HFFc6 (cell line): ENCODE data around the gene PET117. TPM values are rescaled to one million over a fixed set of nuclear protein-coding genes. Genes with fewer than 3 reads are reported as not detected.

ENCODE experiments used
- DNase-seq: peaks from one replicate; pipeline ENCODE4 v3.0.0-alpha.2; 2018
- H3K27ac Mint-ChIP-seq: 2 replicates; pipeline ENCODE4 v1.8.0; 2020; ENCODE audit warnings: mild to moderate bottlenecking, mixed read lengths
- H3K27me3 Mint-ChIP-seq: 2 replicates; pipeline ENCODE4 v1.8.0; 2021; ENCODE audit warnings: mild to moderate bottlenecking, moderate library complexity, mixed read lengths; ENCODE audit not compliant: insufficient read depth
- H3K36me3 Mint-ChIP-seq: 2 replicates; pipeline ENCODE4 v1.8.0; 2021; ENCODE audit warnings: low read depth, mixed read lengths
- H3K4me1 Mint-ChIP-seq: 2 replicates; pipeline ENCODE4 v1.8.0; 2020; ENCODE audit warnings: low read depth, mixed read lengths
- H3K4me3 Mint-ChIP-seq: 2 replicates; pipeline ENCODE4 v1.8.0; 2020; ENCODE audit warnings: mild to moderate bottlenecking, moderate library complexity, mixed read lengths
- H3K9me3 Mint-ChIP-seq: 2 replicates; pipeline ENCODE4 v1.8.0; 2020; ENCODE audit warnings: mild to moderate bottlenecking, mixed read lengths
- total RNA-seq, 6 experiments: library from RNA; stranded (reverse); fragmentation: NEBNext Ultra II Directional; extraction: Animal tissue kit (Norgen Biotek cat#: 25700); gene quantifications; 2 replicates in 1 of 6; 3 replicates in 5 of 6; pipeline ENCODE4 v1.2.3, GENCODE V29; 2021
- TF ChIP-seq, protein P1 (sequence below): fragments of 200-600 bp; sonication (generic); IDR thresholded peaks from 2 replicates; pipeline ENCODE4 v1.5.0; 2021; ENCODE audit warnings: antibody characterized with exemption, mild to moderate bottlenecking

PET117 gene
- total RNA-seq, 6 experiments from 2014 or later = 8.9 to 12.8 (median 11.8) TPM

GRCh38 chr20:18190338-18191233 is 52.9 kb downstream of the PET117 start:
- no peaks in the 10 kb centered on the region for H3K36me3 Mint-ChIP-seq
- peaks cover 11% of the 10 kb centered on the region; the same call in 1 of the 2 replicates for H3K4me1 Mint-ChIP-seq
- H3K27ac Mint-ChIP-seq = no peak overlapping the region
- H3K9me3 Mint-ChIP-seq = no peaks in the 10 kb centered on the region
- peak; percentile 12 for DNase-seq
- H3K4me3 Mint-ChIP-seq = no peak overlapping the region
- H3K27me3 Mint-ChIP-seq = no peaks in the 10 kb centered on the region
- TF ChIP-seq, protein P1, sequence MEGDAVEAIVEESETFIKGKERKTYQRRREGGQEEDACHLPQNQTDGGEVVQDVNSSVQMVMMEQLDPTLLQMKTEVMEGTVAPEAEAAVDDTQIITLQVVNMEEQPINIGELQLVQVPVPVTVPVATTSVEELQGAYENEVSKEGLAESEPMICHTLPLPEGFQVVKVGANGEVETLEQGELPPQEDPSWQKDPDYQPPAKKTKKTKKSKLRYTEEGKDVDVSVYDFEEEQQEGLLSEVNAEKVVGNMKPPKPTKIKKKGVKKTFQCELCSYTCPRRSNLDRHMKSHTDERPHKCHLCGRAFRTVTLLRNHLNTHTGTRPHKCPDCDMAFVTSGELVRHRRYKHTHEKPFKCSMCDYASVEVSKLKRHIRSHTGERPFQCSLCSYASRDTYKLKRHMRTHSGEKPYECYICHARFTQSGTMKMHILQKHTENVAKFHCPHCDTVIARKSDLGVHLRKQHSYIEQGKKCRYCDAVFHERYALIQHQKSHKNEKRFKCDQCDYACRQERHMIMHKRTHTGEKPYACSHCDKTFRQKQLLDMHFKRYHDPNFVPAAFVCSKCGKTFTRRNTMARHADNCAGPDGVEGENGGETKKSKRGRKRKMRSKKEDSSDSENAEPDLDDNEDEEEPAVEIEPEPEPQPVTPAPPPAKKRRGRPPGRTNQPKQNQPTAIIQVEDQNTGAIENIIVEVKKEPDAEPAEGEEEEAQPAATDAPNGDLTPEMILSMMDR = no peak

DNA sequence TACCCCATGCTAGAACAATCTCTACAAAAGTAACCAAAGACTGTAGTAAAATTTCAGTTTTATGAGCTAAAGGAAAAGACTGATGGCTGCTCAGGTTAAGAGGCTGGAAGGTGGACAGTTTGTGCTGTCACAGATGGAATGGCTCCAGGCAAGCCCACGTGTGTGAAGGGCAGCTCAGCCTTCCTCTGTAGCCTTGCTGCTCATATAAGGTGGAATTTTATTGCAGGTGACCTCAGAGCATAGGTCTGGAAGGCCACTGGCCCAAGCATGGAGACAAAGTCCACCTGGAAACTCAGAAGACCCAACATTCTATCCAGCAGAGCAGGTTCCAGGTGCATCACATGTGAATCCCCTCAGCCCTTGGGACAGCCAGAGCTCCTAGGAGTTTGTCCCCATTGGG is 53.6 kb downstream of the PET117 start:
- Mint-ChIP-seq H3K4me3 (no peak overlapping the region), H3K27me3 (no peaks in the 10 kb centered on the region), H3K4me1 (peaks cover 11% of the 10 kb centered on the region; the same call in 1 of the 2 replicates), H3K36me3 (no peaks in the 10 kb centered on the region), H3K9me3 (no peaks in the 10 kb centered on the region), H3K27ac (no peak overlapping the region)
- DNase-seq = no peak
- TF ChIP-seq, protein P1 = no peak

Other genes starting within 250 kb of the PET117 start
- 10 to 100 TPM; 69.6 to 97.5 (median 81.8) TPM for gene SNX5, start 169.1 kb upstream of the PET117 start, total RNA-seq
- gene MGME1, start 168.8 kb upstream of the PET117 start, total RNA-seq = 10 to 100 TPM; 12.7 to 19.2 (median 17.9) TPM
- gene OVOL2, start 79.9 kb upstream of the PET117 start, total RNA-seq = not detected
- gene KAT14, start within 50 bp of the PET117 start, total RNA-seq = 10 to 100 TPM in 2 of 6 experiments, 1 to 10 TPM in 4; 8.9 to 10.3 (median 9.6) TPM
- gene ZNF133, start 150.7 kb downstream of the PET117 start, total RNA-seq = 10 to 100 TPM in 4 of 6 experiments, 1 to 10 TPM in 2; 8.9 to 11.4 (median 10.2) TPM